Cardiac fibroblast (primary cell): ENCODE data around the gene NMNAT2.
A peak's percentile ranks its signal among the peaks of the same experiment; 100 is the strongest.

ENCODE experiments used
- DNase-seq, 2 donors: peaks; one replicate each; pipeline versions ENCODE4 v3.0.0 to v3.0.0-alpha.2; 2010; ENCODE audit warnings: low read depth in 2 of 2
- H3K4me3 ChIP-seq, 2 donors: replicated peaks in 1 of 2; 1 replicate in 1 of 2; 2 replicates in 1 of 2; pipeline ENCODE4 v1.5.1; 2011; ENCODE audit warnings: low read depth in 2 of 2, low read length in 2 of 2, mild to moderate bottlenecking in 2 of 2, moderate library complexity in 1 of 2
- CTCF ChIP-seq: IDR thresholded peaks from one replicate; pipeline ENCODE4 v1.5.1; 2011; ENCODE audit warnings: low read depth, mild to moderate bottlenecking, low read length, inconsistent platforms

Gene NMNAT2

GRCh38 chr1:183423541-183423940, 5.4 kb upstream of the NMNAT2 start:
- no peak overlapping the region for H3K4me3 ChIP-seq
- TF ChIP-seq CTCF = no peak
- DNase-seq = no peak

GRCh38 chr1:183419399-183419798, 1.2 kb upstream of the NMNAT2 start:
- H3K4me3 ChIP-seq = no peak overlapping the region
- DNase-seq = no peak
- no peak for TF ChIP-seq CTCF

- H3K4me3 ChIP-seq = no peak overlapping the region
- TF ChIP-seq CTCF = no peak
- DNase-seq = no peak
These were observed 516 bp upstream of the NMNAT2 start for GRCh38 chr1:183418696-183419095.

- no peak for TF ChIP-seq CTCF
- peak; percentile 65 for DNase-seq
- H3K4me3 ChIP-seq = peak overlapping the region in 1 of 2 donors; percentile 11
These were observed 1.1 kb downstream of the NMNAT2 start for GRCh38 chr1:183416850-183417771.

- H3K4me3 ChIP-seq = no peak overlapping the region
- no peak for TF ChIP-seq CTCF
- peak in 1 of 2 donors; percentile 27 for DNase-seq
These were observed 3.8 kb downstream of the NMNAT2 start for GRCh38 chr1:183414365-183414764.

GRCh38 chr1:183411091-183411490, 7.1 kb downstream of the NMNAT2 start:
- H3K4me3 ChIP-seq = no peak overlapping the region
- no peak for TF ChIP-seq CTCF
- no peak for DNase-seq
